GM12878 (cell line): Measurements from ENCODE around the gene SCRN2. TPM values are rescaled to one million over a fixed set of nuclear protein-coding genes. Genes with fewer than 3 reads are reported as not detected.
A peak's percentile ranks its signal among the peaks of the same experiment; 100 is the strongest.

Experiments used
- CHD4 ChIP-seq: fragments of 200-600 bp; sonication (generic); IDR thresholded peaks from 2 replicates; pipeline ENCODE4 v1.6.1; 2016; ENCODE audit warnings: mild to moderate bottlenecking
- CTCF ChIP-seq, 3 experiments: IDR thresholded peaks in 2 of 3; conservative IDR thresholded peaks in 1 of 3; 2 replicates each; pipeline ENCODE4 v1.5.1; 2011; ENCODE audit warnings: low read depth in 3 of 3, low read length in 3 of 3, mild to moderate bottlenecking in 3 of 3, control low read depth in 2 of 3, moderate library complexity in 2 of 3, inconsistent platforms in 1 of 3, mixed read lengths in 1 of 3; ENCODE audit not compliant: control insufficient read depth in 2 of 3, insufficient read depth in 1 of 3; ENCODE audit errors: extremely low read depth in 1 of 3
- E2F4 ChIP-seq: IDR thresholded peaks from 2 replicates; pipeline ENCODE4 v1.6.1; 2012; ENCODE audit warnings: low read depth, low read length, improper control_type of control experiment
- EP300 ChIP-seq, 2 experiments: fragments of 150-350 bp in 1 of 2; IDR thresholded peaks; 2 replicates each; pipeline ENCODE4 v1.6.1; 2011 to 2012; ENCODE audit warnings: low read depth in 2 of 2, low read length in 2 of 2, borderline replicate concordance in 1 of 2, improper control_type of control experiment in 1 of 2, inconsistent platforms in 1 of 2; ENCODE audit not compliant: control insufficient read depth in 1 of 2
- JUND ChIP-seq: IDR thresholded peaks from 2 replicates; pipeline ENCODE4 v1.6.1; 2012; ENCODE audit warnings: low read depth, mild to moderate bottlenecking, low read length, improper control_type of control experiment, moderate library complexity
- KDM1A ChIP-seq: fragments of 200-600 bp; sonication (generic); IDR thresholded peaks from 2 replicates; pipeline ENCODE4 v1.6.1; 2016; ENCODE audit warnings: borderline replicate concordance
- KLF5 ChIP-seq: fragments of 450-650 bp; IDR thresholded peaks from 2 replicates; pipeline ENCODE4 v1.6.1; 2014; ENCODE audit warnings: mild to moderate bottlenecking; ENCODE audit not compliant: partially characterized antibody
- MEF2A ChIP-seq: IDR thresholded peaks from 2 replicates; pipeline ENCODE4 v1.6.1; 2011; ENCODE audit warnings: low read depth, mild to moderate bottlenecking, low read length, moderate library complexity; ENCODE audit not compliant: insufficient read depth
- NFXL1 ChIP-seq: fragments of 450-650 bp; IDR thresholded peaks from 2 replicates; pipeline ENCODE4 v1.6.1; 2017; ENCODE audit warnings: antibody characterized with exemption, mild to moderate bottlenecking, borderline replicate concordance
- POLR2A ChIP-seq: IDR thresholded peaks from 2 replicates; pipeline ENCODE4 v1.6.1; 2011; ENCODE audit warnings: low read depth, mild to moderate bottlenecking, low read length
- POLR2AphosphoS5 ChIP-seq: IDR thresholded peaks from 2 replicates; pipeline ENCODE4 v1.6.1; 2011; ENCODE audit warnings: mild to moderate bottlenecking, low read length, inconsistent platforms
- RELB ChIP-seq: fragments of 450-650 bp; IDR thresholded peaks from 2 replicates; pipeline ENCODE4 v1.6.1; 2017; ENCODE audit warnings: low read depth, mild to moderate bottlenecking, moderate library complexity
- STAT1 ChIP-seq: fragments of 450-650 bp; conservative IDR thresholded peaks from 2 replicates; pipeline ENCODE4 v1.6.1; 2014; ENCODE audit warnings: antibody characterized with exemption, mild to moderate bottlenecking
- STAT3 ChIP-seq: IDR thresholded peaks from 2 replicates; pipeline ENCODE4 v1.6.1; 2011; ENCODE audit warnings: low read depth, low read length, improper control_type of control experiment
- ZNF24 ChIP-seq: fragments of 450-650 bp; IDR thresholded peaks from 2 replicates; pipeline ENCODE4 v1.6.1; 2017; ENCODE audit warnings: antibody characterized with exemption, mild to moderate bottlenecking
- ZNF622 ChIP-seq: fragments of 450-650 bp; IDR thresholded peaks from 2 replicates; pipeline ENCODE4 v1.6.1; 2017; ENCODE audit warnings: mild to moderate bottlenecking, inconsistent platforms
- ZZZ3 ChIP-seq: IDR thresholded peaks from 2 replicates; pipeline ENCODE4 v1.6.1; 2011; ENCODE audit warnings: low read depth; ENCODE audit not compliant: control insufficient read depth, insufficient read length
- polyA plus RNA-seq, 11 experiments: library from polyadenylated mRNA; depleted of rRNA in 4 of 11; unstranded in 6 of 11; stranded (reverse) in 5 of 11; fragments of >200 nt; fragmentation: Nextera tagmentation in 4 of 11; fragmentation: Illumina TruSeq in 1 of 11; extraction: Ambion mirVana in 4 of 11; extraction: Trizol in 1 of 11; gene quantifications; 1 replicate in 1 of 11; 2 replicates in 10 of 11; pipeline versions ENCODE4 v1.2.1 to v1.2.3, GENCODE V29; 2011 to 2016; ENCODE audit warnings: inconsistent platforms in 2 of 11, missing spikeins in 2 of 11, low read depth in 1 of 11
- total RNA-seq, 4 experiments: library from RNA; depleted of rRNA in 3 of 4; stranded (reverse); fragments of >200 nt in 3 of 4; fragmentation: Illumina TruSeq in 1 of 4; extraction: Trizol in 1 of 4; gene quantifications; 2 replicates each; pipeline versions ENCODE4 v1.2.1 to v1.2.3, GENCODE V29; 2013 to 2021
- TF ChIP-seq, protein P1 (sequence below): fragments of 450-650 bp; IDR thresholded peaks from 2 replicates; pipeline ENCODE4 v1.6.1; 2014; ENCODE audit warnings: mild to moderate bottlenecking
- TF ChIP-seq, protein P2 (sequence below): fragments of 450-650 bp; IDR thresholded peaks from 2 replicates; pipeline ENCODE4 v1.6.1; 2016; ENCODE audit warnings: mild to moderate bottlenecking, moderate library complexity, borderline replicate concordance

SCRN2 gene
- total and polyA plus RNA-seq, 10 of the 15 experiments (the other 5 are each of a cell fraction or from before 2014, with no cell fraction given): 0.34 to 33.3 (median 20.1) TPM

DNA sequence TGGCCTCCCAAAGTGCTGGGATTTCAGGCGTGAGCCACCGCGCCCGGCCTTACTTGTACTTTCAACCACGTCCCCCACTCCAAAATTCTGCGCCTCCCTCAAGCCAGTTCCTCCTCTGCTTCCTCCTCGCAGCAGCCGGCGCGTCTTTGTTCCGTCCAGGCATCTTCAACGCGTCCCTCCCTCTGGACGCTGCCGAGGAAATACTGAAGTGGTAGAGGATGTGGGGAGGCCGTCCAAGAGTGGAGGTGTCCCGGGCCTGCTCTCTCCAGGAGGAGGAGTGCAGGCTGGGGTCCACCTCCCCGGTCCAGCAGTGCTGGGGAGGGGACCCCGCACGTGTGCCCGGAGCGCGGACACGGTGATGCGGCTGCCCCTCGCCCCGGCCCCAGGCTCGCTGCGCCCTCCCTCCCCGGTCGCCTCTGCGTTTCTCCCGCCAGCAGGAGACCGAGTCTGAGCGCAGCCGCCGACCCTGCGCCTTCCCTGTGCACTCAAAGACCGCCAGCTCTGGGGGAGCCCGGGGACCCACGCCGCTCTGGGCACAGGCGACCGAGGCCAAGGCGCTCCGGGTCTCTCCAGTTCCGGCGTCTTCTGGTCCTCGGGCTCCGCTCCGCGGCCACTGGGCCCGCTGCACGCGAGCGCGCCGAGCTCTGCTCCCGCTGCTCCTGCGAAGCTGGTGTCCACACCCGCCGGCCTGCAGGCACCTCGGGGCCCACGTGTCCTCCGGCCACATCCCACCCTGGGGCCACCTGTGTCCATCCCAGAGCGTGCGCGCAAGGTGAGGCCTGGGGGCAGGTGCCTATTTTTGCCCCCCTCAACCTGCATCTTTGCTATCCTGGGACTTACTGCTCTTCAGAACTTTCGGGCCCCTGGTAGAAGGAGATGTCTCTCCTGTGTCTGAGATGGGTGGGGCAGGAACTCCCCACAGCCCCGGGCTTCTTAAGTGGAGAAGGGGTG lies 51.2 kb downstream of the SCRN2 start (continued):
- TF ChIP-seq KDM1A (no peak), CHD4 (no peak), JUND (no peak), EP300 (IDR thresholded peaks at IDR 0.05; ENCODE audit: borderline replicate concordance in 1 of 2, control insufficient read depth in 1 of 2, low read depth in 2 of 2, low read length in 2 of 2) (no peak), MEF2A (no peak), STAT3 (no peak), CTCF (IDR thresholded peaks at IDR 0.05 in 2 of 3, conservative IDR thresholded peaks at IDR 0.05 in 1 of 3; ENCODE audit: control insufficient read depth in 2 of 3, extremely low read depth in 1 of 3, insufficient read depth in 1 of 3, low read depth in 3 of 3, low read length in 3 of 3) (peak; percentile 37 to 63 (median 61)), RELB (no peak), STAT1 (no peak), POLR2AphosphoS5 (no peak), ZZZ3 (no peak), ZNF24 (no peak), POLR2A (no peak), NFXL1 (no peak), E2F4 (no peak), ZNF622 (no peak), KLF5 (no peak)
- TF ChIP-seq, protein P1, sequence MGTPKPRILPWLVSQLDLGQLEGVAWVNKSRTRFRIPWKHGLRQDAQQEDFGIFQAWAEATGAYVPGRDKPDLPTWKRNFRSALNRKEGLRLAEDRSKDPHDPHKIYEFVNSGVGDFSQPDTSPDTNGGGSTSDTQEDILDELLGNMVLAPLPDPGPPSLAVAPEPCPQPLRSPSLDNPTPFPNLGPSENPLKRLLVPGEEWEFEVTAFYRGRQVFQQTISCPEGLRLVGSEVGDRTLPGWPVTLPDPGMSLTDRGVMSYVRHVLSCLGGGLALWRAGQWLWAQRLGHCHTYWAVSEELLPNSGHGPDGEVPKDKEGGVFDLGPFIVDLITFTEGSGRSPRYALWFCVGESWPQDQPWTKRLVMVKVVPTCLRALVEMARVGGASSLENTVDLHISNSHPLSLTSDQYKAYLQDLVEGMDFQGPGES: no peak
- TF ChIP-seq, protein P2, sequence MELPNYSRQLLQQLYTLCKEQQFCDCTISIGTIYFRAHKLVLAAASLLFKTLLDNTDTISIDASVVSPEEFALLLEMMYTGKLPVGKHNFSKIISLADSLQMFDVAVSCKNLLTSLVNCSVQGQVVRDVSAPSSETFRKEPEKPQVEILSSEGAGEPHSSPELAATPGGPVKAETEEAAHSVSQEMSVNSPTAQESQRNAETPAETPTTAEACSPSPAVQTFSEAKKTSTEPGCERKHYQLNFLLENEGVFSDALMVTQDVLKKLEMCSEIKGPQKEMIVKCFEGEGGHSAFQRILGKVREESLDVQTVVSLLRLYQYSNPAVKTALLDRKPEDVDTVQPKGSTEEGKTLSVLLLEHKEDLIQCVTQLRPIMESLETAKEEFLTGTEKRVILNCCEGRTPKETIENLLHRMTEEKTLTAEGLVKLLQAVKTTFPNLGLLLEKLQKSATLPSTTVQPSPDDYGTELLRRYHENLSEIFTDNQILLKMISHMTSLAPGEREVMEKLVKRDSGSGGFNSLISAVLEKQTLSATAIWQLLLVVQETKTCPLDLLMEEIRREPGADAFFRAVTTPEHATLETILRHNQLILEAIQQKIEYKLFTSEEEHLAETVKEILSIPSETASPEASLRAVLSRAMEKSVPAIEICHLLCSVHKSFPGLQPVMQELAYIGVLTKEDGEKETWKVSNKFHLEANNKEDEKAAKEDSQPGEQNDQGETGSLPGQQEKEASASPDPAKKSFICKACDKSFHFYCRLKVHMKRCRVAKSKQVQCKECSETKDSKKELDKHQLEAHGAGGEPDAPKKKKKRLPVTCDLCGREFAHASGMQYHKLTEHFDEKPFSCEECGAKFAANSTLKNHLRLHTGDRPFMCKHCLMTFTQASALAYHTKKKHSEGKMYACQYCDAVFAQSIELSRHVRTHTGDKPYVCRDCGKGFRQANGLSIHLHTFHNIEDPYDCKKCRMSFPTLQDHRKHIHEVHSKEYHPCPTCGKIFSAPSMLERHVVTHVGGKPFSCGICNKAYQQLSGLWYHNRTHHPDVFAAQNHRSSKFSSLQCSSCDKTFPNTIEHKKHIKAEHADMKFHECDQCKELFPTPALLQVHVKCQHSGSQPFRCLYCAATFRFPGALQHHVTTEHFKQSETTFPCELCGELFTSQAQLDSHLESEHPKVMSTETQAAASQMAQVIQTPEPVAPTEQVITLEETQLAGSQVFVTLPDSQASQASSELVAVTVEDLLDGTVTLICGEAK: no peak
